ENCODE results near the gene CPA1. TPM values are rescaled to one million over a fixed set of nuclear protein-coding genes. Genes with fewer than 3 reads are reported as not detected.
A peak's percentile ranks its signal among the peaks of the same experiment; 100 is the strongest.

The CPA1 gene
- total RNA-seq, 1 donor from 2014 or later: 7.0 TPM

- DNase-seq (ENCODE audit: low spot score): peak; percentile 95
Measured at GRCh38 chr7:130356121-130356875, 24.0 kb upstream of the CPA1 start.

DNA sequence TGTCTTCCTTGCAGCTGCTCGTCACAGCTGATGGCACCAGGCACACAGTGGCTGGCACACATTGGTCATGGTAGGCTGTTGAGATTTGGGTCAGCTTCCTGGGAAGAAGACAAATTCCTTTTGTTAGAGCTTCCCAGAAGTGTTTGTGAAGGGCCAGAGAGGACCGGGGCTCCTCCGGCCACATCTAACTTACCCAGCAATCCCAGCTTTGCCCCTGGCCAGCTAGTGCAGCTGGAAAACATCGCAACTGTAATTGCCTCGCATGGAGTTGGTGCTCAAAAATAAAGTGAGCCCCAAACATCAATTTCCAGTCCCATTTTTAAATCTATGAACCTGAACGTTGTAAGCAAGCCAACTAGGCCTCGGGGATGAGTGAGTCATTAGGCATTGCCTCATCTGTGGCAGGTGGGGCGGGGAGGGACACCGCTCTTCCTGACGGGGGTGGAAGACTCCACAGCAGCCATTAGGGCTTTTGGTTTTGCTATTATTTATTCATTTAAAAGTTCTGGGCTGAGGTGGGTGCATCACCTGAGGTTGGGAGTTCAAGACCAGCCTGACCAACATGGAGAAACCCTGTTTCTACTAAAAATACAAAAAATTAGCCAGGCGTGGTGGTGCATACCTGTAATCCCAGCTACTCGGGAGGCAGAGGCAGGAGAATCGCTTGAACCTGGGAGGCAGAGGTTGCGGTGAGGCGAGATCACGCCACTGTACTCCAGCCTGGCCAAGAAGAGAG is 23.2 kb upstream of the CPA1 start:
- peak; percentile 68 for DNase-seq (ENCODE audit: low spot score)

- no peak for DNase-seq (ENCODE audit: low spot score)
Measured at GRCh38 chr7:130358471-130358870, 21.8 kb upstream of the CPA1 start.

- no peak for DNase-seq (ENCODE audit: low spot score)
Measured at GRCh38 chr7:130359276-130359857, 20.9 kb upstream of the CPA1 start.

DNA sequence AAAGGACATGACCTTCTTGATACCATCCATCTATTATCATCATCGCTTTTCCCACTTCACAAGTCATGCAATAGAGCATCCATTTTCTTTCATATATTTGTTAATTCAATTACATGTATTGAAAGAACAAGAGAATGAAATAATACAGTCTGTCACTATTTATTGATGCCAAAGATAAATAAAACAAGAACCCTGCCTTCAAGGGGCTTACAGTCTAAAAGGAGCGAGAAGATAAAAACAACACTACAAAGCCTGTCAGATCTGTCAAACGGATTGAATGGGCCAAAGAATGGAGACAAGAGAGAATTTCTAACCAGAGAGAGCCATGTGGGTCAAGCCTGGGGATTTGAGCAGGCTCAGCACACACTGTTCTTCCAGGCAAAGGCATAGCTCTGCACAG is 19.8 kb upstream of the CPA1 start:
- DNase-seq (ENCODE audit: low spot score): no peak

- DNase-seq (ENCODE audit: low spot score): no peak
Measured at GRCh38 chr7:130361681-130362080, 18.6 kb upstream of the CPA1 start.

DNA sequence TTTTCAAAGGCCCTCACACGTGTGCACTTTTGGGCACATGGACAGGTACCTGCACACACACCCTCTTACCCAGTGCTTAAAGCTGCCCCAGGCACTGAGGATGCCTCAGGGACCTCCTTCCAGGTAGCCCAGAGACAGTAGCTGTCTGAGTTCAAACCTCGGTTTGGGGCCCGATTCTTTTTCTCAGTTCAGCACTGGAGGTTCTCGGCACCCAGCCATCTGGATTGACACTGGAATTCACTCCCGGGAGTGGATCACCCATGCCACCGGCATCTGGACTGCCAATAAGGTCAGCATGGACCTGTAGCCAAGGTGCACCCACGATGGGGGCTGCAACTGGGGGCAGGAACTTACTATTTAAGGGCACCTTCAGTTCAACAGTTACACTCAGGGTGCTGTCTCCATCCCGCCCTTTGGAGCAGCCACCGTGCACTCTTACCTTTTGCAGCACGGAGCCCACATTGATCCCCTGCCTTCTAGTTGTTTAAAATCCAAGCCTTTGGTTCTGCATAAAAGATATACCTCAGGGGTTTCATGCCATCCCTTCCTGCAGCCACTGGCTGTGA is 18.0 kb upstream of the CPA1 start:
- no peak for DNase-seq (ENCODE audit: low spot score)

- peak; percentile 74 for DNase-seq (ENCODE audit: low spot score)
Measured at GRCh38 chr7:130363026-130363847, 17.1 kb upstream of the CPA1 start.

GRCh38 chr7:130364451-130364850 is 15.8 kb upstream of the CPA1 start:
- no peak for DNase-seq (ENCODE audit: low spot score)

GRCh38 chr7:130365088-130365487 is 15.2 kb upstream of the CPA1 start:
- DNase-seq (ENCODE audit: low spot score): no peak

- DNase-seq (ENCODE audit: low spot score): peak; percentile 34
Measured at GRCh38 chr7:130365511-130366441, 14.5 kb upstream of the CPA1 start.

GRCh38 chr7:130366564-130366963 is 13.7 kb upstream of the CPA1 start:
- DNase-seq (ENCODE audit: low spot score): no peak

- DNase-seq (ENCODE audit: low spot score): no peak
Measured at GRCh38 chr7:130367088-130367755, 13.1 kb upstream of the CPA1 start.

DNA sequence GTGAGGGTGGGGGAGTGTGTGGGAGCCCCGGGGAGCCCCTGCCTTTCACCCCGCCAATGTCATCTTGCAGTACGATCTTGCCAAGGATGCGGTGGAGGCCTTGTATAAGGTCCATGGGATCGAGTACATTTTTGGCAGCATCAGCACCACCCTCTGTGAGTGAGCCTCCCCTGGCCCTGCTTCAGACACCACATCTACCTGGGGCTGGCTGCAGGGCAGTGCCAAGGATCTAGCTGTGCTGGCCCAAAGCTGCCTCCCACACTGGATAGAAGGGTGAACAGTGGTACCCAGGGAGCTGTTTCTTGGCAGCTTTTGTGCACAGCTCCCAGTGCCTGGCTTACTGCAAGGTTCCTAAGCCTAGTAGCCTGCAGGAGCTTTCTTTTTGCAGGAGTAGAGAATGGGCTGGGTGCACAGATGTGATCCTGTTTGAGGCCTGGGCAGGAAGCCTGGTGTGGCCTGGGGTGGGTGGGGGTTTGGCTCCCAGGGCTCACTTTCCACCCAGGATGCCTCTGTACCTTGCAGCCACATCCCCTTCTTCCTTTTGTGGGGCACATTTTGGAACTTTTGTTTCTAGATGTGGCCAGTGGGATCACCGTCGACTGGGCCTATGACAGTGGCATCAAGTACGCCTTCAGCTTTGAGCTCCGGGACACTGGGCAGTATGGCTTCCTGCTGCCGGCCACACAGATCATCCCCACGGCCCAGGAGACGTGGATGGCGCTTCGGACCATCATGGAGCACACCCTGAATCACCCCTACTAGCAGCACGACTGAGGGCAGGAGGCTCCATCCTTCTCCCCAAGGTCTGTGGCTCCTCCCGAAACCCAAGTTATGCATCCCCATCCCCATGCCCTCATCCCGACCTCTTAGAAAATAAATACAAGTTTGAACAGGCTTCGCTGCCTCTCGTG is 12.2 kb upstream of the CPA1 start:
- peak; percentile 44 for DNase-seq (ENCODE audit: low spot score)

DNA sequence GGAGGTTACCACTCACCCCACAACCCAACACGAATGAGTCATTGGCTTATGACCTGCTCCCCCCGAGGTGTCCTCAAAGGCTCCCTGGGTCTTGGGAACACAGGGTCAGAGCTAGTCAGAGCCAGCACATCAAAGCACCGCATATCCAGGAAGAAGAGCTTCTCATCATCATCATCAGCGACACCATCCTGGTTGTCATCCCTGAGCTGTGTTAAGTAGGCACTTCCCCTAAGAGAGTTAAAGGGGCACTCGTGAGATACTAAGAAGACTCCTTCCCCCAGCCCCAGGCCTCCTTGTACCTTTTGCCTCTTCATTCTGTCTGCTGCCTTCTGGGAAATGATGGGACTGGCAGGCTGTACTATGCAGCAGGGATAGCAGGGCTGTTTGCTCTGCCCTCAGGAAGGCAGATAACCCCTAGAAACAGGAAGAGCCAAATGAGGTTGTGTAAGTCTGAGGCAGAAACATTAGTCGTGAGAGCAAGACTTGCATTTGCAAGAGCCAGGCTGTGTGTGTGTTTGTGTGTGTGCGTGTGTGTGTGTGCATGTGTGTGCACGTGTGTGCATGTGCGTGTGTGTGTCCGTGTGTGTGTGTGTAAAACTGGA is 11.1 kb upstream of the CPA1 start:
- peak; percentile 94 for DNase-seq (ENCODE audit: low spot score)

DNA sequence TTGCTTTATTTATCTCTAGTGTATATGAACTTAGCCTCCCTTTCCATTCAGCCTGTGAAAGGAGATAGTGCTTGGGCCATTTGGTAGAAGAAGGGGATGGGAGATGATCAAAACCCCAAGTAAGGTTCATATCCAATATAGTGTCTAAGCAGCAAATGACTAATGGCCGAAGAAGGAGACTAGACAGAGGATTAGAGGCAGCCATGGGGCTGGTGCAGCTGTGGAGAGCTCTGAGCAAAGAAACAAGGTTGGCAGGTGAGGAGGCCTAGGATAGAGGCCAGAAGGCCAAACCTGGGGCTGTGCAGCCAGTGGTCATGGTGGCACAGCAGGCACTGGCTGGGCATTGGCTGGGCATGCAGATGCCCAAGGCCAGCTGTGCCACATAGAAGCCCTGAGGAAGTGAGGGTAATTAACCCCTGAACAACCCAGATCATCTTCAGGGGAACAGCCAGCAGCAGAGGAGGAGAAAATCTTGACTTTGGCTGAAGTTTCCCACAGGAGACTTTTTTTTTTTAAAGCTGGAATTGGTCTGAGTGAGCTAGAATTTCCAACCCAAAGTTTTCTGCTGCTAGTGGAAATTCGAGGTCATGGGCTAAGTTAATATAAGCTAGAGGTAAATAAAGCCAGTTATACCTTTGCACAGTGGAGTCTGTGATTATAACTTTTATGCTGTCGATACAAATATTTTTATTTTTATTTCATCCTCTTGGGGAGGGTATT is 10.3 kb upstream of the CPA1 start:
- no peak for DNase-seq (ENCODE audit: low spot score)

DNA sequence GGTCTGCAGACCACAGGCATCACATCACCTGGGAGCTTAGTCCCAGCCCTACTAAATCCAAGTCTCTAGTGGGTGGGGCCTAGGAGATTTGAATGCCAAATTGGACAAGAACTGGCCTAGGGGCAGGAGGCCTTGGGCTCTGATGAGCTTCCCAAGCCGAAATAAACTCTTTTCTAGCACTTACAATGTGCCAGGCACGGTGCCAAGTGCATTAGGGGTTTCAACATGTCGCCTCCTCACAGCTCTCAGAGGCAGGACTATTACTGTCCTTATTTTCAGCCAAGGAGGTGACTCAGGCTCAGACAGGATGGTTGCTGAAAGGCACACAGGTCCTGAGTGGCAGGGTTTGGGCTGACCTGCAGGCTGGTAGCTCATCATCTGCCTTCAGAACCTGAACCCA is 9.2 kb upstream of the CPA1 start:
- DNase-seq (ENCODE audit: low spot score): no peak
